Measurements from ENCODE around the gene GGCX. TPM values are rescaled to one million over a fixed set of nuclear protein-coding genes. Genes with fewer than 3 reads are reported as not detected.

GGCX gene
- total and polyA plus RNA-seq, 2 of the 13 experiments (the other 11 are each of a cell fraction or from before 2014, with no cell fraction given): 72.5 to 103 TPM

DNA sequence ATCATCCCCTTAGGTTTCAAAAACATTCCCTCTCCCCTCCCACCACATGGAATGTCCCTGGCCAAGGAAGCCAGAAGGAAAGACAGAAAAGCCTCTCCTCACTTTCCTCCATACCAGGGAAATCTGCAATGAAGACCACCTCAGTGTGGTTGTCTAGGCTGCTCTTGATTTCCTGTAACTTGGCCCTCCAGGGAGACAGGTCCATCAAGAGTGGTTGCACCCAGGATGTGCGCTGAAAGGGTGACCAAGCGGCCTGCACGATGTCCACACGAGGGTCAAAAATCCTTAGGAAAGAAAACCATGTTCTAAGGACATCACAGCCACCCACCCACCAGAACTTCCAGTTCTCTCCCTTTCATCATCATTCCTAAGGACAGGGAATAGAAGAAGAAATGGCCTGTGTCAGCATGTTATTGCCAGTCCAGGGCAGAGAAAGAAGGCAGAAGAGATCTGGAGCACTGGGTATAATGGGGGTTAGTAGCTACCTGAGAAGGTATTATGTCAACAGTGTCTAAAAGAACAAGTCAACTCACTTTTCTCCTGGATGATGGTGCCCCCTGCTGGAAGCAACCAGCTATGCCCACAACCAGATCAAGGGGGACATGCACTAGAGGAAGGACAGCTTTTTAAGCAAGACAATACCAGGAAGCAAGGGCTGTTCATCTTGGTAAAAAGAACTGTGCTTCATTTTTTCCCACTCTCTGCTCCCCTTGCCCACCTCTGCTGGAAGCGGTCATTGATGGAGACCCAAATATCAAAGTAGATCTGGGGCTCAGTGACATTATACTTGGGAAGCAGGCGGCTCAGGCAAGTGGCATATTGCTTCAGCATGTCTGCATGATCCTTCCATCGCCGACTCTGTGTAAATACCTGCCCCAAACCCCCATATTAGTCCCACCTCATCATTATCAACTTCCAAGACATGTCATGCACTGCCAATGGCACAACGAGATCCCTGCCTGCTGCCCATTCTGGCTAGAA is 9.3 kb downstream of the GGCX start (continued):
- TF ChIP-seq, protein P1, sequence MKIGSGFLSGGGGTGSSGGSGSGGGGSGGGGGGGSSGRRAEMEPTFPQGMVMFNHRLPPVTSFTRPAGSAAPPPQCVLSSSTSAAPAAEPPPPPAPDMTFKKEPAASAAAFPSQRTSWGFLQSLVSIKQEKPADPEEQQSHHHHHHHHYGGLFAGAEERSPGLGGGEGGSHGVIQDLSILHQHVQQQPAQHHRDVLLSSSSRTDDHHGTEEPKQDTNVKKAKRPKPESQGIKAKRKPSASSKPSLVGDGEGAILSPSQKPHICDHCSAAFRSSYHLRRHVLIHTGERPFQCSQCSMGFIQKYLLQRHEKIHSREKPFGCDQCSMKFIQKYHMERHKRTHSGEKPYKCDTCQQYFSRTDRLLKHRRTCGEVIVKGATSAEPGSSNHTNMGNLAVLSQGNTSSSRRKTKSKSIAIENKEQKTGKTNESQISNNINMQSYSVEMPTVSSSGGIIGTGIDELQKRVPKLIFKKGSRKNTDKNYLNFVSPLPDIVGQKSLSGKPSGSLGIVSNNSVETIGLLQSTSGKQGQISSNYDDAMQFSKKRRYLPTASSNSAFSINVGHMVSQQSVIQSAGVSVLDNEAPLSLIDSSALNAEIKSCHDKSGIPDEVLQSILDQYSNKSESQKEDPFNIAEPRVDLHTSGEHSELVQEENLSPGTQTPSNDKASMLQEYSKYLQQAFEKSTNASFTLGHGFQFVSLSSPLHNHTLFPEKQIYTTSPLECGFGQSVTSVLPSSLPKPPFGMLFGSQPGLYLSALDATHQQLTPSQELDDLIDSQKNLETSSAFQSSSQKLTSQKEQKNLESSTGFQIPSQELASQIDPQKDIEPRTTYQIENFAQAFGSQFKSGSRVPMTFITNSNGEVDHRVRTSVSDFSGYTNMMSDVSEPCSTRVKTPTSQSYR (CRISPR knock-in tag; IDR thresholded peaks at IDR 0.05; ENCODE audit: borderline replicate concordance): peak; percentile 33; the same call in 1 of the 2 replicates
- TF ChIP-seq, protein P2, sequence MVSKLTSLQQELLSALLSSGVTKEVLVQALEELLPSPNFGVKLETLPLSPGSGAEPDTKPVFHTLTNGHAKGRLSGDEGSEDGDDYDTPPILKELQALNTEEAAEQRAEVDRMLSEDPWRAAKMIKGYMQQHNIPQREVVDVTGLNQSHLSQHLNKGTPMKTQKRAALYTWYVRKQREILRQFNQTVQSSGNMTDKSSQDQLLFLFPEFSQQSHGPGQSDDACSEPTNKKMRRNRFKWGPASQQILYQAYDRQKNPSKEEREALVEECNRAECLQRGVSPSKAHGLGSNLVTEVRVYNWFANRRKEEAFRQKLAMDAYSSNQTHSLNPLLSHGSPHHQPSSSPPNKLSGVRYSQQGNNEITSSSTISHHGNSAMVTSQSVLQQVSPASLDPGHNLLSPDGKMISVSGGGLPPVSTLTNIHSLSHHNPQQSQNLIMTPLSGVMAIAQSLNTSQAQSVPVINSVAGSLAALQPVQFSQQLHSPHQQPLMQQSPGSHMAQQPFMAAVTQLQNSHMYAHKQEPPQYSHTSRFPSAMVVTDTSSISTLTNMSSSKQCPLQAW (CRISPR knock-in tag; IDR thresholded peaks at IDR 0.05): 0 out of 2 replicates have a peak, but pooled peaks have one; percentile 19
- TF ChIP-seq RBFOX2 (IDR thresholded peaks at IDR 0.05; ENCODE audit: low read depth, low read length): 0 out of 2 replicates have a peak, but pooled peaks have one; percentile 30
- no peak for TF ChIP-seq ZNF891 (CRISPR knock-in tag; IDR thresholded peaks at IDR 0.05)
- TF ChIP-seq, protein P3, sequence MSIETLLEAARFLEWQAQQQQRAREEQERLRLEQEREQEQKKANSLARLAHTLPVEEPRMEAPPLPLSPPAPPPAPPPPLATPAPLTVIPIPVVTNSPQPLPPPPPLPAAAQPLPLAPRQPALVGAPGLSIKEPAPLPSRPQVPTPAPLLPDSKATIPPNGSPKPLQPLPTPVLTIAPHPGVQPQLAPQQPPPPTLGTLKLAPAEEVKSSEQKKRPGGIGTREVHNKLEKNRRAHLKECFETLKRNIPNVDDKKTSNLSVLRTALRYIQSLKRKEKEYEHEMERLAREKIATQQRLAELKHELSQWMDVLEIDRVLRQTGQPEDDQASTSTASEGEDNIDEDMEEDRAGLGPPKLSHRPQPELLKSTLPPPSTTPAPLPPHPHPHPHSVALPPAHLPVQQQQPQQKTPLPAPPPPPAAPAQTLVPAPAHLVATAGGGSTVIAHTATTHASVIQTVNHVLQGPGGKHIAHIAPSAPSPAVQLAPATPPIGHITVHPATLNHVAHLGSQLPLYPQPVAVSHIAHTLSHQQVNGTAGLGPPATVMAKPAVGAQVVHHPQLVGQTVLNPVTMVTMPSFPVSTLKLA (IDR thresholded peaks at IDR 0.05): no peak
- no peak for TF ChIP-seq ZFP36 (IDR thresholded peaks at IDR 0.05; ENCODE audit: borderline replicate concordance, low read depth, low read length, partially characterized antibody)
- TF ChIP-seq, protein P4, sequence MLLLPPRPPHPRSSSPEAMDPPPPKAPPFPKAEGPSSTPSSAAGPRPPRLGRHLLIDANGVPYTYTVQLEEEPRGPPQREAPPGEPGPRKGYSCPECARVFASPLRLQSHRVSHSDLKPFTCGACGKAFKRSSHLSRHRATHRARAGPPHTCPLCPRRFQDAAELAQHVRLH (CRISPR knock-in tag; IDR thresholded peaks at IDR 0.05; ENCODE audit: borderline replicate concordance, low read depth): peak; percentile 84; the same call in 1 of the 2 replicates
- 0 out of 2 replicates have a peak, but pooled peaks have one; percentile 69 for TF ChIP-seq EED (CRISPR knock-in tag; IDR thresholded peaks at IDR 0.05)
- peak; percentile 51; the same call in 1 of the 2 replicates for TF ChIP-seq KLF11 (CRISPR knock-in tag; IDR thresholded peaks at IDR 0.05)
- TF ChIP-seq ZNF773 (CRISPR knock-in tag; IDR thresholded peaks at IDR 0.05; ENCODE audit: borderline replicate concordance): no peak
- TF ChIP-seq ETV6 (CRISPR knock-in tag; conservative IDR thresholded peaks at IDR 0.05): no peak
- peak; percentile 79; the same call in 1 of the 2 replicates for TF ChIP-seq KDM3A (CRISPR knock-in tag; IDR thresholded peaks at IDR 0.05; ENCODE audit: low read depth)
- peak; percentile 87; the same call in 1 of the 2 replicates for TF ChIP-seq ERF (CRISPR knock-in tag; IDR thresholded peaks at IDR 0.05)
- TF ChIP-seq ZNF605 (CRISPR knock-in tag; IDR thresholded peaks at IDR 0.05): peak; percentile 59; the same call in 1 of the 2 replicates
- no peak for TF ChIP-seq NFKB2 (CRISPR knock-in tag; IDR thresholded peaks at IDR 0.05; ENCODE audit: borderline replicate concordance)
- peak; percentile 62; the same call in 1 of the 2 replicates for TF ChIP-seq ZKSCAN8 (CRISPR knock-in tag; IDR thresholded peaks at IDR 0.05; ENCODE audit: borderline replicate concordance)
- no peak for TF ChIP-seq SP1 (IDR thresholded peaks at IDR 0.05)
- TF ChIP-seq SP1 (CRISPR knock-in tag; IDR thresholded peaks at IDR 0.05): no peak
- no peak for TF ChIP-seq PAF1 (CRISPR knock-in tag; IDR thresholded peaks at IDR 0.05)
- TF ChIP-seq ZNF160 (CRISPR knock-in tag; IDR thresholded peaks at IDR 0.05): no peak
- TF ChIP-seq ZIK1 (CRISPR knock-in tag; IDR thresholded peaks at IDR 0.05; ENCODE audit: borderline replicate concordance, low read depth): no peak
- no peak for TF ChIP-seq CREM (IDR thresholded peaks at IDR 0.05)
- no peak for TF ChIP-seq CREM (CRISPR knock-in tag; IDR thresholded peaks at IDR 0.05)

Data from HepG2 (cell line).